ENCODE results near the gene CARNS1. TPM values are rescaled to one million over a fixed set of nuclear protein-coding genes. Genes with fewer than 3 reads are reported as not detected.

The CARNS1 gene
- total RNA-seq, 6 experiments from 2014 or later: 0.05 to 0.14 (median 0.06) TPM; not detected in 1

GRCh38 chr11:67368621-67369020 lies 46.9 kb upstream of the CARNS1 start:
- Mint-ChIP-seq H3K9me3 (no peaks in the 10 kb centered on the region), H3K36me3 (ENCODE audit: low read depth) (no peaks in the 10 kb centered on the region; the same call in 1 of the 2 replicates), H3K27ac (peak overlapping the region; percentile 76), H3K4me3 (no peak overlapping the region), H3K4me1 (ENCODE audit: low read depth) (peaks cover 61% of the 10 kb centered on the region), H3K27me3 (ENCODE audit: insufficient read depth) (no peaks in the 10 kb centered on the region; the same call in 1 of the 2 replicates)
- DNase-seq: no peak
- TF ChIP-seq CTCF (IDR thresholded peaks at IDR 0.05): no peak

DNA sequence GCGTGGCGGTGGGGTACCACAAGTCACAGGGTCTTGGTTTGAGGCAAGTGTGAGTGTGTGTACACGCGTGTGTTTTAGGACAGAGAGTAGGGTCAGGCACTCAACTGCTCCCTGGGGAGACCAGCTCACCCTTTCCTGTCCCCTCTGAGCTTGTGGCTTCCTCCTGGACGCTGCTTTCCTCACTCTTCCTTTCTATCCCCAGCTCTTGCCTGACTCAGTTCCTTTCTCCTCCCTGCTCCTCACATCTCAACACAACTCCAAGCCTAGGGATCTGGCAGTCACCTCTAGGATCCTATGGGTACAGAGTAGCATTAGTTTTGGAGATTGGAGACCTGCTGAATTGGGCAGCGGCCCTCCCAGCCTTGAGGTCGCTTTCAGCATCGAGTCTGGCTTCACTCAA lies 46.2 kb upstream of the CARNS1 start:
- Mint-ChIP-seq H3K27ac (peak overlapping the region; percentile 76), H3K4me1 (ENCODE audit: low read depth) (peaks cover 65% of the 10 kb centered on the region), H3K27me3 (ENCODE audit: insufficient read depth) (peaks cover 4% of the 10 kb centered on the region; the same call in 1 of the 2 replicates), H3K9me3 (no peaks in the 10 kb centered on the region), H3K36me3 (ENCODE audit: low read depth) (no peaks in the 10 kb centered on the region; the same call in 1 of the 2 replicates), H3K4me3 (no peak overlapping the region; the same call in none of the 2 replicates)
- no peak for TF ChIP-seq CTCF (IDR thresholded peaks at IDR 0.05)
- no peak for DNase-seq

DNA sequence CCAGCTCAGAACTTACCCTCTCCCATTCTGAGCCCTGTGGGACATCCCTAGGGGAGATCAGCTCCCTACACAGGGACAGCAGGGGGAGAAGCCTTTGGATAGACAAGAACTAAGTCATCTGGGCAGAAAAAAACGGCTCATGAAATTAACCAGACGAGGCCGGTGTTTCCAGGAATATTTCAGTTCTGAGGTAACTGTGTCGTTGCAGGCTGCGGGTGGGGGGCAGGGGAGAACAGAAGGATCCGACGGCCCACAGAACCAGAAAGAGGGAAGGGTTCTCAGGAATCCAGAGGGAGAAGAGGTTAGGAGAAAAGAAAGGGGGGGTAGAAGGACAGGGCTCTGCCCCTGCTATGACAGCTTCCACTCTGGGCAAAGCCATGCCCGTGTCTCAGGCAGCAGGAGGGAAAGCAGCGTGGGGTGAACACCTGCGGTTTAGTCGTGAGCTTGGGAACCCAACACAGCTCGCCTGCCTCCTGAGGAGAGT lies 45.6 kb upstream of the CARNS1 start:
- H3K4me3 Mint-ChIP-seq: peak overlapping the region; percentile 38

GRCh38 chr11:67370351-67371076 lies 45.0 kb upstream of the CARNS1 start:
- Mint-ChIP-seq H3K9me3 (no peaks in the 10 kb centered on the region), H3K27ac (peak overlapping the region; percentile 76), H3K4me1 (ENCODE audit: low read depth) (peaks cover 77% of the 10 kb centered on the region), H3K4me3 (peak overlapping the region; percentile 86), H3K36me3 (ENCODE audit: low read depth) (no peaks in the 10 kb centered on the region; the same call in 1 of the 2 replicates), H3K27me3 (ENCODE audit: insufficient read depth) (peaks cover 5% of the 10 kb centered on the region; the same call in 1 of the 2 replicates)
- peak; percentile 56 for DNase-seq
- TF ChIP-seq CTCF (IDR thresholded peaks at IDR 0.05): no peak

More for the DNA sequence above, 45.6 kb upstream of the CARNS1 start:
- peaks cover 5% of the 10 kb centered on the region; the same call in 1 of the 2 replicates for H3K27me3 Mint-ChIP-seq (ENCODE audit: insufficient read depth)
- H3K36me3 Mint-ChIP-seq (ENCODE audit: low read depth): no peaks in the 10 kb centered on the region; the same call in 1 of the 2 replicates
- DNase-seq: no peak
- peaks cover 71% of the 10 kb centered on the region for H3K4me1 Mint-ChIP-seq (ENCODE audit: low read depth)
- H3K27ac Mint-ChIP-seq: peak overlapping the region; percentile 76
- TF ChIP-seq CTCF (IDR thresholded peaks at IDR 0.05): no peak
- H3K9me3 Mint-ChIP-seq: no peaks in the 10 kb centered on the region

DNA sequence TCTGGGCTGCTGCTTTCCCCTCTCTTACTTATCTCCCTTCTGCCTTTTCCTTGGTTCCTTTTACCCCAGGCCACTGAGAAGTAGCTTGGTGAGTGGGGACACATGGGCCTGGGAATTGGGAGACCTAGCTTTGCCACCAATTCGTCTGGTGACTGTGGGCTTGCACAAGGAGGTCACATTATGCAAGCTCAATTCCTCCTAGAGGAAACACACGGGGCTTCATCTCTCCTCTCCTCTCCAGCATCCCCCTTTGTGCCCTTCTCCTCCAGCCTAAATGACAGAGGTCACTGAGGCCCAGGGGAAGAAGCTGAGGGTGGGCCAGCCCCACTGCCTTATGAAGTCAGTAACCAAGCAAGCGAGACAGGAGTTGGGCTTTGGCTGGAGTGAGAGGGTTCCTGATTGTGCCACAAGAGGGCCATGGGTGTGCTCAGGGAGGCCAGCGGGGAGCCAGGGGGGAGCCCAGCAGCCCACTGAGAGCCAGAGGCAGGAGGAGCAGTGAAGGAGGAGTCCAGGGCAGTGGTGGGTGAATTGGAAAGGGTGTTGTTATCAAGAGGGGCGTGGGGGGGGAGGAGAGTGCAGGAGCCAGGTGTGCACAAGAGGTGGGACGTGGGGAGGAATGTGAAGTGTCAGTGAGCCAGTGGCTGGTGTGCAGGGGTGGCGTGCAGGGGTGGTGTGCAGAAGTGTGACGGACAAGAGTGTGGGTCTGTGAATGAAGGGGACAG lies 44.1 kb upstream of the CARNS1 start:
- Mint-ChIP-seq H3K4me1 (ENCODE audit: low read depth) (peaks cover 73% of the 10 kb centered on the region), H3K9me3 (no peaks in the 10 kb centered on the region), H3K27me3 (ENCODE audit: insufficient read depth) (peaks cover 5% of the 10 kb centered on the region; the same call in 1 of the 2 replicates), H3K36me3 (ENCODE audit: low read depth) (no peaks in the 10 kb centered on the region; the same call in 1 of the 2 replicates), H3K4me3 (peak overlapping the region; percentile 86), H3K27ac (peak overlapping the region; percentile 76)
- peak; percentile 59 for DNase-seq
- peak; percentile 70 for TF ChIP-seq CTCF (IDR thresholded peaks at IDR 0.05)
